OCI-M1 (cell line): Measurements from ENCODE around the gene PRKCB.

ENCODE experiments used
- DNase-seq: peaks from one replicate; lab custom pipeline; 2025; lab: John Stamatoyannopoulos, UW

The PRKCB gene

DNA sequence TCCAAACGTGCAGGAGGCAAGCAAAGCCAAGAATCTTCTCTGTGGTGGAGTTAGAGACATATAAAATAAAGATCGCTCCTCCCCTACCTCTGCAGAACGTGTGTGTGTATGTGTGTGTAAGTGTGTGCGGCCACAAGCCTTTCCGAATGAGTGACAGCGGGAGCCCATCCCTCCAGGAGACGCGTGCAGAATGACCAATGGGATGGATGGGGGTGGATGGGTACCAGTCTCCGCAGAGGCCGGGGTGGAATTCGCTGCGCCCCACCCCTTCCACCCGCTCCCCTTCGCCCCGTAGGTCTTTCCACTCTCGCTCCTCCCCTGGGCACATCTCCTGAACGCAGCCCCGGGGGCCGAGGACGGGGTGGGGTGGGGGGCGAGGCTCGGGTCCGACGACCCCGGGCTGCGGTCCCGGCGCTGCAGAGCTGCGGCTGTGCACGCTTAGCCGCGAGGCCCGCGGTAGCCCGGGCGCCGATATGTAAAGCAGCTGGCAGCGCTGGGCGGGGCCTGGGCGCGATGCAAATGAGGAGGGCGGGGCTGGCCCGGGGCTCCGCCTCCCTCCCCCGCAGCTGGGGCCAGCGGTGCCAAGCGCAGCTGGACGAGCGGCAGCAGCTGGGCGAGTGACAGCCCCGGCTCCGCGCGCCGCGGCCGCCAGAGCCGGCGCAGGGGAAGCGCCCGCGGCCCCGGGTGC lies at the start of gene PRKCB:
PRKCB (plus strand) TSS at position 594 of the 688 bp plus-strand sequence.
- peak; percentile 91 for DNase-seq

DNA sequence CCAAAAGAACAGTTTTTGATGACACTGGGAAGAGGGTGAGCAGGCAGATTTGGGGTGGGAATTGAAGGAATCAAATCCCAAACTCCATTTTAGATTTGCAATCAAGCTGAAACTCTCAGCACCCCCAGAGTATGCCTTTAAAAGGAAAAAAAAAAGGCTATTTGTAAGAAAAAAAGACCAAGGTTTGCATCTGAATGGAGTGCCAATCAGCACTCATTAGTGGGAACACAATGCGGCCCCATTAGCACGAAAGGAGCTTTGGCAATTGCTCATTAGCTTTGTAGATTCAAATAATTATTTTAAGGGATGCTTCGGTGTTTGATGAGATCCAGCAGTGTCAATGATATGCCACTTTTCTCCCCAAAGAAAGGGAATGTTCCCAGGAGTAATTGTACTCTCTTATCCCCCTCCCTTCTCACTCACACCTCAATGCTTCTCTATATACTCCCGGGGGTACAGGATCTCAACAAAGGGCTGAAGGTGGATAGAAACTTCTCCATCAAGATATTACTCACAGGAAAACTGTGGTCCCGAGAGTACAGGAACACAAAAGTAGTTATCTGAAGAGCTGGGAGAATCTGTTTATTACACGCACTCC lies 48.7 kb upstream of the PRKCB start:
- DNase-seq: no peak

GRCh38 chr16:23788685-23789084 lies 47.1 kb upstream of the PRKCB start:
- peak; percentile 33 for DNase-seq

DNA sequence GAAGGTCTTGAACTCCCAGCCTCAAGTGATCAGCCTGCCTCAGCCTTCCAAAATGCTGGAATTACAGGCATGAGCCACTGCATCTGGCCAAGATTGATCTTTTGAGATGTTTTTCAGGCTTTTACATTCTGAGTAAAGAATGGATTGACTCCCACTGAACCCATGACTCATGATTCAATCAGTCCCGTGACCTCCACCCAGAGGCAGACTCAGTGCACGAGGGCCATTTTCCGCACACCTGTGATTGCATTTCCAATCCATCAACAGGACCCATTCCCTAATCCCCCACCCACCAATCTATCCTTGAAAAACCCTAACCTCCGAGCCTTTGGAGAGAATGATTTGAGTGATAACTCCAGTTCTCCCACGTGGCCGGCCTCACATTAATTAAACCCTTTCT lies 40.4 kb upstream of the PRKCB start:
- no peak for DNase-seq

DNA sequence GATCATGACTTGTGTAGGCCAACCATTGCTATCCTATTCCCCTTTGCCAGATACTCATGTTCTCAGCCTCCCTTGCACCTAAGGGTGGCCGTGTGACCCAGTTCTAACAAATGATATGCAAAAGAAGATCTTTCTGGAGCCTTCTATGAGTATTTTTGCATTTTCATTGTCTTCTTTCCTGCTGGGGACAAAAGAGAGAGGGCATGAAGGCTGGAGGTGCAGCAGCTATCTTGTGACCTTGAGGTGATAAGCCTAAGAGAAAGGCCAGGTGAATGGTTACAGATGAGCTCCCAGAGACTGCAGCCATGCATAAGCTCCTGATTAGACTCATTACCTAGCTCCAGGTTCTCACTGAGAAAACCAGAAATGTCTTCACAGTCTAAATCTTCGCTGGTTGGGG lies 38.8 kb upstream of the PRKCB start:
- no peak for DNase-seq

- peak; percentile 77 for DNase-seq
Measured at GRCh38 chr16:23801378-23801777, 34.4 kb upstream of the PRKCB start.

DNA sequence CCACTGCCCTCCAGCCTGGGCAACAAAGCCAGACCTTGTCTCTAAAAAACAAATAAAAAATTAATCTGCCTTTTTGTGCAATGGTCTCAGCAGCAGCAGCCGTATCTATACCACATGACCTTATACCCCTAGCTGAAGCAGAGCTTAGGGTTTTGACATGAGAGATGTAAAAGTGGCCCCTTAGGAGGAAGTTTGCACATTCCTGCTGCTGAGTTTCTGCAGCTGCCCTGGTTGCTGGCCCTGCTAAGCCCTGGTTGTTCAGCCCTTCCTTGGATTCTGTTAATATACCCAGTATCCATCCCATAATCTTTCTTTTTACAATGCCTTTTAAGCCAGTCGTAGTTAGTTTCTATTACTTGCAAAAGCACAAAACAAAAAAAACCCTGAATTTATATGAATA lies 33.0 kb upstream of the PRKCB start:
- DNase-seq: no peak

GRCh38 chr16:23803591-23804123 lies 32.1 kb upstream of the PRKCB start:
- DNase-seq: peak; percentile 93

GRCh38 chr16:23807028-23807427 lies 28.8 kb upstream of the PRKCB start:
- peak; percentile 39 for DNase-seq

DNA sequence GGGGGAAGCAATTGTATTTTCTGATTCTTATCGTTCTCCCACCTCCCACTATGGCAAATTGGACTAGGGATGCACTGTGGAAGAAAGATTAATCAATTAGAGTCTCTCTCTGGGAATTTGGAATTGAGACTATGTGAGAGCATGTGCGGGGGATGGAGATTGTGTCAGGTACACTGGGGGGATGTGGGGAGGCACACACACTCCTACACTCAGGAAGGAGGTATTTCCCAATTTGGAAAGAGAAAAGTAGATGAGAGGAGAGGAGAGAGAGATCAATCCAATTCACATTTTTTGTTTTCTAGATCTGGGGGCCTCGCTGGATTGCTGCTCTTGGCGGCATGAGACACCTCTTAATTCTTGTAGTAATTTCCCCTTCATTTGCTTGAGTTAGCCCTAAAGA lies 14.3 kb upstream of the PRKCB start:
- no peak for DNase-seq

GRCh38 chr16:23821875-23822688 lies 13.7 kb upstream of the PRKCB start:
- peak; percentile 87 for DNase-seq

DNA sequence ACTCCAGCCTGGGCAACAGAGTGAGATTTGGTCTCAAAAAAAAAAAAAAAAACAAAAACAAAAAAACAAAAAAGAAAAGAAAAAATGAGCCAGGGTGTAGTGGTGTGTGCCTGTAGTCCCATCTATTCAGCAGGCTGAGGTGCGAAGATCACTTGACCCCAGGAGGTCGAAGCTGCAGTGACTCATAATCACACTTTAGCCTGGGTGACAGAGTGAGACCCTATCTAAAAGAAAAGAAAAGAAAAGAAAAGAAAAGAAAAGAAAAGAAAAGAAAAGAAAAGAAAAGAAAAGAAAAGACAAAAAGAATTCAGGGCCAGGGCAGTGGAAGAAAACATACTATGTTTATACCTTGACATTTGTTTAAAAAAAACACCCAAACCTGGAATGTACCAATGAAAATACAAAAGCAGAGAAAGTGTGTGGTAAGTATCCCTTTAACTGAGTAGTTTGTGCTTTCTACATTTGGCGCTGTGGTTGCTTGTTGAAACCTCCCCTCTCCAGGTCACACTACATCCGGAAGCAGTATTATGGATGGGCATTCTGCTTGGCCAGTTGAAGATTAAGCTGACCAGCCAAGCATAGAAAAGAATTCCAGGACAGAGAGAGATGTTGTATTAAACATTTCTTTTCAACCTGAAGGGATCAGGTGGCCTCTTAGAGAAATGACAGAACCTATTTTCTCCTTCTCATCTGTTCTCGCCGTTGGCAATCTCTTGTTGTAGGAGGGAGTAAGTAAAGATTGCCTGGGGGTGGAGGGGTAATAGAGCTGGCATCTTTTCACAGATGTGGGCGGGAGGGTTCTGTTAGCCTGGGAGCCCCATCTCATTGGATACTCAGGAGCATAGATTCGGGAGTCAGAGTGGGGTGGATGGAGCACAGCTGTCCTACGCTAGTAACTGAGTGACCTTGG lies 12.1 kb upstream of the PRKCB start:
- DNase-seq: peak; percentile 44

- no peak for DNase-seq
Measured at GRCh38 chr16:23824909-23825308, 10.9 kb upstream of the PRKCB start.

DNA sequence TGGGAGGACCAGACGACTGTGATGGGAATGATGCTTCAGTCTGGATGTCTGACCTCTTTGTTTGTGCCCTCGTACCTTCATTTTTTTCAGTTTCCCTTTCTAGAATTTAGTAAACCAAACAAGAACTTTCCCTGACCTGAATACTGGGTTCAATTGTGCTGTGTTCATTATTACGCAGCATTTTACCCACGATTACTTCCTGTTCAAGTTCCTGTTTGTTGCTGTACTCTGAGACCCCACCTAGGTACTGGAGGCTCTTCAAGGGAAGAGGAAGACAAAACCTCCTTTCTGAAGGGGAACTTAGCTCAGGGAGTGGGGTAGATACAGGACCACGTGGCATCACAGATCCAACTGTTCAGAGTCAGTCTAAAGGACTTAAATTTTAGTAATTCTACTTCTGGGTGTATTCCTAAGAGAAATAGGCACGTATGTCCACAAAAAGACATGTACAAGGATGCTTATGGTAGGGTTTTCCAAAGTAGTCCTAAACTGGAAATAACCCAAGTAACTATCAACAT lies 9.2 kb upstream of the PRKCB start:
- peak; percentile 78 for DNase-seq

- no peak for DNase-seq
Measured at GRCh38 chr16:23827057-23827456, 8.7 kb upstream of the PRKCB start.

- peak; percentile 10 for DNase-seq
Measured at GRCh38 chr16:23829454-23829853, 6.3 kb upstream of the PRKCB start.

DNA sequence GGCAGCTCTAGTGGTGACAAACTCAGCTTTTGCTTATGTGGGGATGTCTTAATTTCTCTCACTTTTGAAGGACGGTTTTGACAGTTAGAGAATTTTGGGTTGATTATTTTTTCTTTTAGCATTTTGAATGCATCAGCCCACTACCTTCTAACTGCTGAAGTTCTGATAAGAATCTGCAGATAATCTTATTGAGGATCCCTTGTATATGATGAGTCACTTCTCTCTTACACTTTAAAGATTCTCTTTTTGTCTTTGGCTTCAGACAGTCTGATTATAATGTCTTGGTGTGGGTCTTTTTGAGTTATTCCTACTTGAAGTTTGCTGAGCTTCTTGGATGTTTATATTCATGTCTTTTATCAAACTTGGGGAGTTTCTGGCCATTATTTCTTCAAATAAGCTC lies 5.5 kb upstream of the PRKCB start:
- DNase-seq: no peak

DNA sequence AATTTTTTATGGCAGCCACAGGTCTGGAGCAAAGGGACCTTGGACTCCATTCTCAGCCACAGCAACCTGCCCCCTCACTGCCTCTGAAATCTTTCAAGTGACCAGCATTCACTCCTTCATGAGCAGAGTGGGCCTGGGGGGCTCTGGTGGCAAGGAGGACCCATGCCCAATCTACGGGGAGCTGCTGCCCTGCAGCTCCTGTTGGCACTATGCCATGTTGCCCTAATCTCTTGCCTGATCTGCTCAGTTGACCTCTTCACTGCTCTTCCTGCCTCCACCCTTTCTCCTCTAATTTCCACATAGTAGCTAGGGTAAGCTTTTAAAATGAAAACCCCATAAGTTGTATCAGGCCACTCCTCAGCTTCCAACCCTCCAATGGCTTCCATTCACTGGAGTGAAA lies 2.9 kb upstream of the PRKCB start:
- DNase-seq: no peak

DNA sequence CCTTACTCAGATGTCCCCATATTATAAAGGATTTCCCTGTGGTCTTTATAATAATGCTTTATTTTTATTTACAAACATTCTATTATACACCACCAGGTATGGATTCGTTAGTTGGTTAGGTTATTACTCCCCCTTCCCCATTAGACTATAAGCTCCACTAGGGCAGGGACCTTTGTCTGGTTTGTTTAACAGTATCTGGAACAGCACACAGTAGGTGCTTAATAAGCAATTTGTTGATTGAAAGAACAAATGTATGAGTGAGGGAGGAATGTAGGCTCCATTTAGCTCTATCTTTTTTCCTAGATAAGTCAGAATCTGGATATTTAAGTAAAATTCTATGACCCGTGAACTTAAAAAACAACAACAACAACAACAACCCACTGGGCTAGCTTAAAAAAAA lies 2.3 kb upstream of the PRKCB start:
- no peak for DNase-seq

- DNase-seq: no peak
Measured at GRCh38 chr16:23833960-23834685, 1.7 kb upstream of the PRKCB start.

DNA sequence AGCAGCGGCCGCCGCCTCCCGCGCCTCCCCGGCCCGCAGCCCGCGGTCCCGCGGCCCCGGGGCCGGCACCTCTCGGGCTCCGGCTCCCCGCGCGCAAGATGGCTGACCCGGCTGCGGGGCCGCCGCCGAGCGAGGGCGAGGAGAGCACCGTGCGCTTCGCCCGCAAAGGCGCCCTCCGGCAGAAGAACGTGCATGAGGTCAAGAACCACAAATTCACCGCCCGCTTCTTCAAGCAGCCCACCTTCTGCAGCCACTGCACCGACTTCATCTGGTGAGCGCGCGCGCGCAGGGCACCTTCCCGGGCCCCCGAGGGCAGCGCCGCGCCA lies 258 bp downstream of the PRKCB start:
- peak; percentile 59 for DNase-seq
